ENCODE data around the gene TRIM14. TPM values are rescaled to one million over a fixed set of nuclear protein-coding genes. Genes with fewer than 3 reads are reported as not detected.

TRIM14 gene
- polyA plus RNA-seq, 2 of the 4 experiments (the other 2 are of a cell fraction): 8.8 to 9.2 TPM

DNA sequence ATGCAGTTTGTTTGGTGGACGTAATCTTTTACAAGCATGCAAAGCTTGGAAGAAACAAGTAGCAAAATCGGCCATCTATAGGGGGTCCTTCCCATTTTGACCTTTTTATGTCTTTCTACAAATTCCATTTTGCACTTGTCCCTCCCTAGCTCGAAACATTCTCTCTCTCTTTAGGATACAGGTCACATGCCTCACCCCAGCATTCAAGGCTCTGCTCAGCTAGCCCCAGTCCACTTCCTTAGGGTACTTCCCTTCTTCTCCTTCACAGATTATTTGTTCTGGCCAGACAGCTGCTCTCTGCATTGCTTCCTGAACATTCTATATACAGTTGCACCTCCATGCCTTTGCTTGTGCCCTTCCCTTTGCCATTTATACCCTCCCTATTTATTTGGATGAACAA is 31.7 kb upstream of the TRIM14 start:
- ATAC-seq (no peak), FAIRE-seq (no peak), DNase-seq (ENCODE audit: low read depth in 1 of 2, low spot score in 1 of 2) (no peak)
- H3K4me2 ChIP-seq: no peak overlapping the region
- H3K4me1 ChIP-seq: peaks cover 16% of the 10 kb centered on the region
- H3K27ac ChIP-seq: no peak overlapping the region
- POLR2A ChIA-PET: no interaction called here
- TF ChIP-seq HOXA7 (CRISPR knock-in tag; IDR thresholded peaks at IDR 0.05) (no peak), SREBF2 (IDR thresholded peaks at IDR 0.05) (no peak), MAZ (IDR thresholded peaks at IDR 0.05; ENCODE audit: borderline replicate concordance, low read depth, low read length) (no peak)
- WGBS (ENCODE audit: missing lambda C conversion rate): 56% methylated on average over 3 of the region's 3 CpGs
- CTCF ChIA-PET: no interaction called here
- no peak overlapping the region for H3K4me3 ChIP-seq
- no peaks in the 10 kb centered on the region for H3K9me3 ChIP-seq

DNA sequence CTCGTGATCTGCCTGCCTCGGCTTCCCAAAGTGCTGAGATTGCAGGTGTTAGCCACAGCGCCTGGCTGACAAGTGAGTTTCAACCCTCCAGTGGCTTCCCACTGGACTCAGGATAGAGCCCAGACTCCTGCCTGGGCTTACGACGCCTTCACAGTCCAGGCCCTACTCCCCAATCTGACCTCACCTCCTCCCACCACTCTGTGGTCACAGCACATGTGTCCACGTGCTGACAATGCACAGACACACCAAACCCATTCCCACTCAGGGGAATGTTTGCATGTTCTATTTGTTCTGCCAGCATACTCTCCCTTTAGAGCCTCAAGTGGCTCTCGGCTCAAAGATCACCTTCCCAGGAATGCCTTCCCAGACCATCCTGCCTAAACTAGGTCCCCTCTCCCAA is 31.1 kb upstream of the TRIM14 start:
- POLR2A ChIA-PET: no interaction called here
- no peaks in the 10 kb centered on the region for H3K9me3 ChIP-seq
- TF ChIP-seq TFCP2L1 (CRISPR knock-in tag; IDR thresholded peaks at IDR 0.05): no peak
- TF ChIP-seq, protein P1, sequence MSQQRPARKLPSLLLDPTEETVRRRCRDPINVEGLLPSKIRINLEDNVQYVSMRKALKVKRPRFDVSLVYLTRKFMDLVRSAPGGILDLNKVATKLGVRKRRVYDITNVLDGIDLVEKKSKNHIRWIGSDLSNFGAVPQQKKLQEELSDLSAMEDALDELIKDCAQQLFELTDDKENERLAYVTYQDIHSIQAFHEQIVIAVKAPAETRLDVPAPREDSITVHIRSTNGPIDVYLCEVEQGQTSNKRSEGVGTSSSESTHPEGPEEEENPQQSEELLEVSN (IDR thresholded peaks at IDR 0.05; ENCODE audit: borderline replicate concordance, low read depth): no peak
- TF ChIP-seq RFX5 (IDR thresholded peaks at IDR 0.05): no peak
- TF ChIP-seq CHD2 (IDR thresholded peaks at IDR 0.05; ENCODE audit: low read length, partially characterized antibody): no peak
- TF ChIP-seq CHD4 (IDR thresholded peaks at IDR 0.05; ENCODE audit: borderline replicate concordance): no peak
- no peak for TF ChIP-seq FOXS1 (CRISPR knock-in tag; IDR thresholded peaks at IDR 0.05)
- H3K27ac ChIP-seq: no peak overlapping the region
- FAIRE-seq (no peak), ATAC-seq (no peak), DNase-seq (ENCODE audit: low read depth in 1 of 2, low spot score in 1 of 2) (no peak)
- no peak overlapping the region for H3K4me3 ChIP-seq
- peaks cover 21% of the 10 kb centered on the region for H3K4me1 ChIP-seq
- CTCF ChIA-PET: no interaction called here
- no peak overlapping the region for H3K4me2 ChIP-seq
- 76% methylated on average over 7 of the region's 7 CpGs for WGBS (ENCODE audit: missing lambda C conversion rate)

DNA sequence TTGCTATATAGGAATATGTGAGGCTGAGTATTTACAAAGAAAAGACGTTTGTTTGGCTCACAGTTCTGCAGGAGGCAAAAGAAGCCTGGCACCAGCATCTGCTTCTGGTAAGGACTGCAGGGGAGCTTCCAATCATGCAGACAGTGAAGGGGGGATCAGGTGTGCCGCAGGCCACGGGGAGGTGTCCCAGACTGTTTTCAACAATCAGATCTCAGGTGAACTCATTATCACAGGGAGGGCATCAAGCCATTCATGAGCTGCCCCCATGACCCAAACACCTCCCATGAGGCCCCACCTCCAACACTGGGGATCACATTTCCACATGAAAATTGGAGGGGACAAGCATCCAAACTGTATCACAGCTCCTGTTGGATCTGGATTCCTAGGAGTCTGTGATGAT is 30.4 kb upstream of the TRIM14 start:
- H3K4me3 ChIP-seq: no peak overlapping the region
- 58% methylated on average over 3 of the region's 3 CpGs for WGBS (ENCODE audit: missing lambda C conversion rate)
- no peak for TF ChIP-seq FOSB (CRISPR knock-in tag; IDR thresholded peaks at IDR 0.05)
- no peak for TF ChIP-seq ESRRA (IDR thresholded peaks at IDR 0.05; ENCODE audit: borderline replicate concordance, low read length)
- TF ChIP-seq CEBPB (IDR thresholded peaks at IDR 0.05): no peak
- TF ChIP-seq, protein P2, sequence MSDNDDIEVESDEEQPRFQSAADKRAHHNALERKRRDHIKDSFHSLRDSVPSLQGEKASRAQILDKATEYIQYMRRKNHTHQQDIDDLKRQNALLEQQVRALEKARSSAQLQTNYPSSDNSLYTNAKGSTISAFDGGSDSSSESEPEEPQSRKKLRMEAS (IDR thresholded peaks at IDR 0.05): no peak
- no peak for TF ChIP-seq RARB (CRISPR knock-in tag; IDR thresholded peaks at IDR 0.05)
- no peak for TF ChIP-seq RCOR1 (IDR thresholded peaks at IDR 0.05; ENCODE audit: low read depth, low read length)
- no peak for TF ChIP-seq EHF (CRISPR knock-in tag; IDR thresholded peaks at IDR 0.05)
- TF ChIP-seq CBX2 (IDR thresholded peaks at IDR 0.05; ENCODE audit: borderline replicate concordance, low read depth): no peak
- H3K4me2 ChIP-seq: no peak overlapping the region
- FAIRE-seq (no peak), ATAC-seq (no peak), DNase-seq (ENCODE audit: low read depth in 1 of 2, low spot score in 1 of 2) (no peak)
- ChIA-PET CTCF (interaction anchor here (0.6 kb wide), 2 partner anchors 15 to 150 kb away, joined by 3 read pairs; no protein-coding TSS in a partner anchor), POLR2A (no interaction called here)
- peaks cover 22% of the 10 kb centered on the region for H3K4me1 ChIP-seq
- H3K27ac ChIP-seq: no peak overlapping the region; a peak in 1 of 6 replicates
- no peaks in the 10 kb centered on the region for H3K9me3 ChIP-seq

DNA sequence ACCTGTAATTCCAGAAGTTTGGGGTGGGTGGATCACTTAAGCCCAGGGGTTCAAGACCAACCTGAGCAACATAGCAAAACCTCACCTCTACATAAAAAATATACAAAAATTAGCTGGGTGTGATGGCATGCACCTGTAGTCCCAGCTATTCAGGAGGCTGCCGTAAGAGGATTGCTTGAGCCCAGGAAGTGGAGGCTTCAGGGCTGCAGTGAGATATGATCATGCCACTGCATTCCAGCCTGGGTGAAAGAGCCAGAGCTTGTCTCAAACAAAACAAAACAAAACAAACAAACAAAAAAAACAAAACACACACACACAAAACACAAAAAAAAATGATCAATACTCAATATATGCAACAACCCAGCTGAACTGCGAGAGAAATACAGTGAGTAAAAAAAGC is 29.5 kb upstream of the TRIM14 start:
- POLR2A ChIA-PET: interaction anchor here (0.8 kb wide), 1 partner anchor 92 kb away, joined by 5 read pairs; the partner anchor contains the start of gene NANS
- 88% methylated on average over 2 of the region's 2 CpGs for WGBS (ENCODE audit: missing lambda C conversion rate)
- FAIRE-seq (no peak), DNase-seq (ENCODE audit: low read depth in 1 of 2, low spot score in 1 of 2) (no peak), ATAC-seq (no peak)
- Histone ChIP-seq H3K9me3 (no peaks in the 10 kb centered on the region), H3K4me2 (no peak overlapping the region), H3K4me1 (peaks cover 22% of the 10 kb centered on the region), H3K27ac (no peak overlapping the region; a peak in 1 of 6 replicates), H3K4me3 (no peak overlapping the region)
- CTCF ChIA-PET: interaction anchor here (0.7 kb wide), 1 partner anchor 32 kb away, joined by 5 read pairs; no protein-coding TSS in a partner anchor
- TF ChIP-seq, protein P3, sequence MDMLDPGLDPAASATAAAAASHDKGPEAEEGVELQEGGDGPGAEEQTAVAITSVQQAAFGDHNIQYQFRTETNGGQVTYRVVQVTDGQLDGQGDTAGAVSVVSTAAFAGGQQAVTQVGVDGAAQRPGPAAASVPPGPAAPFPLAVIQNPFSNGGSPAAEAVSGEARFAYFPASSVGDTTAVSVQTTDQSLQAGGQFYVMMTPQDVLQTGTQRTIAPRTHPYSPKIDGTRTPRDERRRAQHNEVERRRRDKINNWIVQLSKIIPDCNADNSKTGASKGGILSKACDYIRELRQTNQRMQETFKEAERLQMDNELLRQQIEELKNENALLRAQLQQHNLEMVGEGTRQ (IDR thresholded peaks at IDR 0.05): no peak
- no peak for TF ChIP-seq ZFP36 (IDR thresholded peaks at IDR 0.05; ENCODE audit: borderline replicate concordance, partially characterized antibody)
- TF ChIP-seq, protein P4, sequence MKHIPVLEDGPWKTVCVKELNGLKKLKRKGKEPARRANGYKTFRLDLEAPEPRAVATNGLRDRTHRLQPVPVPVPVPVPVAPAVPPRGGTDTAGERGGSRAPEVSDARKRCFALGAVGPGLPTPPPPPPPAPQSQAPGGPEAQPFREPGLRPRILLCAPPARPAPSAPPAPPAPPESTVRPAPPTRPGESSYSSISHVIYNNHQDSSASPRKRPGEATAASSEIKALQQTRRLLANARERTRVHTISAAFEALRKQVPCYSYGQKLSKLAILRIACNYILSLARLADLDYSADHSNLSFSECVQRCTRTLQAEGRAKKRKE (CRISPR knock-in tag; IDR thresholded peaks at IDR 0.05; ENCODE audit: low read depth): no peak
- no peak for TF ChIP-seq SREBF2 (IDR thresholded peaks at IDR 0.05)
- no peak for TF ChIP-seq CEBPB (IDR thresholded peaks at IDR 0.05)
- TF ChIP-seq, protein P2 (IDR thresholded peaks at IDR 0.05): no peak
- TF ChIP-seq NFE2L2 (conservative IDR thresholded peaks at IDR 0.05; ENCODE audit: low read length): no peak
